ENCODE measurements around the gene RTKN. TPM values are rescaled to one million over a fixed set of nuclear protein-coding genes. Genes with fewer than 3 reads are reported as not detected.
A peak's percentile ranks its signal among the peaks of the same experiment; 100 is the strongest.

The RTKN gene
- total and polyA plus RNA-seq, 2 of the 13 experiments (the other 11 are each of a cell fraction or from before 2014, with no cell fraction given) = 159 to 166 TPM

DNA sequence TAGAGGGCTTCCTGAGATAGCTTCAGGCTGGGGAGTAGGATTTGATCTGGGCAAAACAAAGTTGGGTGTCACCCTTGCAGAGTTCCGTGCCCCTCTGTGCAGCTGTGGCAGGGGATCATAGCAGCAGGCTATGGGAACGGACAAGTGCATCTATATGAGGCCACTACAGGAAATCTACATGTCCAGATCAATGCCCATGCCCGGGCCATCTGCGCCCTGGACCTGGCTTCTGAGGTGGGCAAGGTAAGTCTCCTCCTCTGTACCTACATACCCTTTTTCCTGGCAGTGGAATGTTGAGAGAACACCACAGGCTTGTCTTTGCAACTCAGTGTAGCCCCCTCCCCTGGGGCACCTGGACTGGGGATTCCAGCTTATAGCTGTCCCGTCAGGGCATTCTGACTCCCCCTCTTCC, 16.7 kb downstream of the RTKN start (continued):
- TF ChIP-seq ZFP82 (CRISPR knock-in tag; IDR thresholded peaks at IDR 0.05; ENCODE audit: borderline replicate concordance) (no peak), SUZ12 (IDR thresholded peaks at IDR 0.05; ENCODE audit: low read depth, low read length) (no peak), ZNF256 (CRISPR knock-in tag; conservative IDR thresholded peaks at IDR 0.05) (no peak), ZNF230 (CRISPR knock-in tag; IDR thresholded peaks at IDR 0.05) (no peak), ZNF776 (CRISPR knock-in tag; IDR thresholded peaks at IDR 0.05) (no peak), ZNF446 (CRISPR knock-in tag; IDR thresholded peaks at IDR 0.05) (0 out of 2 replicates have a peak, but pooled peaks have one; percentile 5), ZNF766 (CRISPR knock-in tag; IDR thresholded peaks at IDR 0.05; ENCODE audit: borderline replicate concordance) (no peak), KLF15 (CRISPR knock-in tag; IDR thresholded peaks at IDR 0.05; ENCODE audit: borderline replicate concordance) (0 out of 2 replicates have a peak, but pooled peaks have one; percentile 46), RXRB (CRISPR knock-in tag; IDR thresholded peaks at IDR 0.05; ENCODE audit: borderline replicate concordance) (no peak), ZNF891 (CRISPR knock-in tag; IDR thresholded peaks at IDR 0.05) (no peak; the same call in 1 of the 2 replicates), GATAD2A (CRISPR knock-in tag; IDR thresholded peaks at IDR 0.05) (no peak), ZNF160 (CRISPR knock-in tag; IDR thresholded peaks at IDR 0.05) (no peak), IRF2 (CRISPR knock-in tag; IDR thresholded peaks at IDR 0.05) (0 out of 2 replicates have a peak, but pooled peaks have one; percentile 0), FOSL1 (CRISPR knock-in tag; IDR thresholded peaks at IDR 0.05; ENCODE audit: borderline replicate concordance) (no peak), ZNF607 (CRISPR knock-in tag; IDR thresholded peaks at IDR 0.05; ENCODE audit: borderline replicate concordance) (no peak), FOXM1 (CRISPR knock-in tag; IDR thresholded peaks at IDR 0.05) (no peak), POLR2A (IDR thresholded peaks at IDR 0.05; ENCODE audit: insufficient read depth in 1 of 2, low read depth in 2 of 2, low read length in 2 of 2) (peak in 1 of 2 experiments; percentile 40; a peak in 1 of 4 replicates), KLF11 (CRISPR knock-in tag; IDR thresholded peaks at IDR 0.05) (no peak), ZNF709 (CRISPR knock-in tag; IDR thresholded peaks at IDR 0.05) (no peak), ZMYM3 (CRISPR knock-in tag; IDR thresholded peaks at IDR 0.05) (no peak), SAFB2 (CRISPR knock-in tag; IDR thresholded peaks at IDR 0.05; ENCODE audit: borderline replicate concordance, low read depth) (0 out of 2 replicates have a peak, but pooled peaks have one; percentile 30), KDM2A (CRISPR knock-in tag; IDR thresholded peaks at IDR 0.05; ENCODE audit: borderline replicate concordance, low read depth) (peak; percentile 3; the same call in 1 of the 2 replicates)
- TF ChIP-seq, protein P1, sequence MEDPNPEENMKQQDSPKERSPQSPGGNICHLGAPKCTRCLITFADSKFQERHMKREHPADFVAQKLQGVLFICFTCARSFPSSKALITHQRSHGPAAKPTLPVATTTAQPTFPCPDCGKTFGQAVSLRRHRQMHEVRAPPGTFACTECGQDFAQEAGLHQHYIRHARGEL (CRISPR knock-in tag; IDR thresholded peaks at IDR 0.05) = 0 out of 2 replicates have a peak, but pooled peaks have one; percentile 71
- TF ChIP-seq, protein P2, sequence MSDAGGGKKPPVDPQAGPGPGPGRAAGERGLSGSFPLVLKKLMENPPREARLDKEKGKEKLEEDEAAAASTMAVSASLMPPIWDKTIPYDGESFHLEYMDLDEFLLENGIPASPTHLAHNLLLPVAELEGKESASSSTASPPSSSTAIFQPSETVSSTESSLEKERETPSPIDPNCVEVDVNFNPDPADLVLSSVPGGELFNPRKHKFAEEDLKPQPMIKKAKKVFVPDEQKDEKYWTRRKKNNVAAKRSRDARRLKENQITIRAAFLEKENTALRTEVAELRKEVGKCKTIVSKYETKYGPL (CRISPR knock-in tag; IDR thresholded peaks at IDR 0.05) = 0 out of 2 replicates have a peak, but pooled peaks have one; percentile 45
- TF ChIP-seq, protein P3, sequence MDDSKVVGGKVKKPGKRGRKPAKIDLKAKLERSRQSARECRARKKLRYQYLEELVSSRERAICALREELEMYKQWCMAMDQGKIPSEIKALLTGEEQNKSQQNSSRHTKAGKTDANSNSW (CRISPR knock-in tag; IDR thresholded peaks at IDR 0.05; ENCODE audit: borderline replicate concordance) = no peak
- TF ChIP-seq, protein P4, sequence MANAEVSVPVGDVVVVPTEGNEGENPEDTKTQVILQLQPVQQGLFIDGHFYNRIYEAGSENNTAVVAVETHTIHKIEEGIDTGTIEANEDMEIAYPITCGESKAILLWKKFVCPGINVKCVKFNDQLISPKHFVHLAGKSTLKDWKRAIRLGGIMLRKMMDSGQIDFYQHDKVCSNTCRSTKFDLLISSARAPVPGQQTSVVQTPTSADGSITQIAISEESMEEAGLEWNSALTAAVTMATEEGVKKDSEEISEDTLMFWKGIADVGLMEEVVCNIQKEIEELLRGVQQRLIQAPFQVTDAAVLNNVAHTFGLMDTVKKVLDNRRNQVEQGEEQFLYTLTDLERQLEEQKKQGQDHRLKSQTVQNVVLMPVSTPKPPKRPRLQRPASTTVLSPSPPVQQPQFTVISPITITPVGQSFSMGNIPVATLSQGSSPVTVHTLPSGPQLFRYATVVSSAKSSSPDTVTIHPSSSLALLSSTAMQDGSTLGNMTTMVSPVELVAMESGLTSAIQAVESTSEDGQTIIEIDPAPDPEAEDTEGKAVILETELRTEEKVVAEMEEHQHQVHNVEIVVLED (CRISPR knock-in tag; IDR thresholded peaks at IDR 0.05; ENCODE audit: borderline replicate concordance) = no peak
- TF ChIP-seq, protein P5, sequence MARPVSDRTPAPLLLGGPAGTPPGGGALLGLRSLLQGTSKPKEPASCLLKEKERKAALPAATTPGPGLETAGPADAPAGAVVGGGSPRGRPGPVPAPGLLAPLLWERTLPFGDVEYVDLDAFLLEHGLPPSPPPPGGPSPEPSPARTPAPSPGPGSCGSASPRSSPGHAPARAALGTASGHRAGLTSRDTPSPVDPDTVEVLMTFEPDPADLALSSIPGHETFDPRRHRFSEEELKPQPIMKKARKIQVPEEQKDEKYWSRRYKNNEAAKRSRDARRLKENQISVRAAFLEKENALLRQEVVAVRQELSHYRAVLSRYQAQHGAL (CRISPR knock-in tag; IDR thresholded peaks at IDR 0.05; ENCODE audit: not compliant biosample characterization) = no peak
- TF ChIP-seq, protein P6, sequence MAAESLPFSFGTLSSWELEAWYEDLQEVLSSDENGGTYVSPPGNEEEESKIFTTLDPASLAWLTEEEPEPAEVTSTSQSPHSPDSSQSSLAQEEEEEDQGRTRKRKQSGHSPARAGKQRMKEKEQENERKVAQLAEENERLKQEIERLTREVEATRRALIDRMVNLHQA (CRISPR knock-in tag; IDR thresholded peaks at IDR 0.05) = no peak
